SK-N-SH (cell line): ENCODE data around the gene NME8. TPM values are rescaled to one million over a fixed set of nuclear protein-coding genes. Genes with fewer than 3 reads are reported as not detected.

ENCODE experiments used
- CTCF ChIA-PET: fragments of 300-600, 350-600 bp; formaldehyde crosslinking; extraction: SDS; loops from one replicate; lab custom pipeline; 2021; lab: Yijun Ruan, JAX
- POLR2A ChIA-PET: fragments of 350-600 bp; sonication (Branson Sonifier 250); formaldehyde crosslinking; extraction: SDS; loops from one replicate; lab custom pipeline; 2020; ENCODE audit warnings: antibody characterized with exemption, inconsistent platforms; lab: Yijun Ruan, JAX
- DNase-seq: peaks from one replicate; pipeline ENCODE4 v3.0.0; 2012
- H2AFZ ChIP-seq: fragments of 200-600 bp; sonication (generic); 2 replicates; pipeline ENCODE4 v1.8.1; 2016; ENCODE audit warnings: antibody characterized with exemption, mild to moderate bottlenecking, low read depth
- H3F3A ChIP-seq: fragments of 200-600 bp; sonication (generic); replicated peaks from 2 replicates; pipeline ENCODE3; 2016; ENCODE audit warnings: antibody characterized with exemption, mild to moderate bottlenecking; ENCODE audit not compliant: insufficient read depth
- H3K27ac ChIP-seq, 2 experiments: fragments of 200-500 bp in 1 of 2; fragments of 200-600 bp in 1 of 2; sonication (Bioruptor generic) in 1 of 2; sonication (generic), shearing (Covaris generic) in 1 of 2; 2 replicates each; pipeline versions ENCODE4 v1.5.1 to v1.6.1; 2014 to 2016; ENCODE audit warnings: low read depth in 2 of 2, inconsistent platforms in 1 of 2, low read length in 1 of 2, mild to moderate bottlenecking in 1 of 2, mixed read lengths in 1 of 2
- H3K27me3 ChIP-seq: fragments of 200-600 bp; sonication (generic), shearing (Covaris generic); 2 replicates; pipeline ENCODE4 v1.6.1; 2016; ENCODE audit warnings: mixed run types; ENCODE audit not compliant: insufficient read depth
- H3K36me3 ChIP-seq, 2 experiments: fragments of 200-500 bp in 1 of 2; fragments of 200-600 bp in 1 of 2; sonication (Bioruptor generic) in 1 of 2; sonication (generic) in 1 of 2; replicated peaks in 1 of 2; 2 replicates each; pipeline versions ENCODE3 to v1.5.1; 2014 to 2016; ENCODE audit warnings: low read length in 1 of 2, mild to moderate bottlenecking in 1 of 2; ENCODE audit not compliant: insufficient read depth in 2 of 2, control insufficient read depth in 1 of 2
- H3K4me1 ChIP-seq, 2 experiments: fragments of 200-500 bp in 1 of 2; fragments of 200-600 bp in 1 of 2; sonication (Bioruptor generic) in 1 of 2; sonication (generic), shearing (Covaris generic) in 1 of 2; 2 replicates each; pipeline versions ENCODE4 v1.5.1 to v1.6.1; 2014 to 2016; ENCODE audit warnings: low read depth in 1 of 2, low read length in 1 of 2, mixed run types in 1 of 2; ENCODE audit not compliant: insufficient read depth in 2 of 2, control insufficient read depth in 1 of 2
- H3K4me2 ChIP-seq: fragments of 200-600 bp; sonication (generic), shearing (Covaris generic); 2 replicates; pipeline ENCODE4 v1.6.1; 2017; ENCODE audit warnings: mixed run types
- H3K4me3 ChIP-seq, 2 experiments: fragments of 200-500 bp in 1 of 2; fragments of 200-600 bp in 1 of 2; sonication (Bioruptor generic) in 1 of 2; sonication (generic), shearing (Covaris generic) in 1 of 2; 2 replicates each; pipeline versions ENCODE4 v1.5.1 to v1.8.1; 2014 to 2016; ENCODE audit warnings: low read depth in 2 of 2, inconsistent platforms in 1 of 2, low read length in 1 of 2, mild to moderate bottlenecking in 1 of 2, mixed read lengths in 1 of 2, moderate library complexity in 1 of 2
- H3K79me2 ChIP-seq: fragments of 200-600 bp; sonication (generic); 2 replicates; pipeline ENCODE4 v1.8.1; 2017; ENCODE audit warnings: mild to moderate bottlenecking; ENCODE audit not compliant: insufficient read depth
- H3K9ac ChIP-seq: fragments of 200-600 bp; sonication (generic); 2 replicates; pipeline ENCODE4 v1.6.1; 2017; ENCODE audit warnings: mixed run types
- H3K9me2 ChIP-seq: fragments of 200-600 bp; sonication (generic); 2 replicates; pipeline ENCODE4 v1.6.1; 2017; ENCODE audit warnings: mixed run types
- H3K9me3 ChIP-seq: fragments of 200-600 bp; sonication (generic); 2 replicates; pipeline ENCODE4 v1.6.1; 2017; ENCODE audit warnings: mixed run types, mild to moderate bottlenecking, moderate library complexity
- H4K20me1 ChIP-seq: fragments of 200-600 bp; sonication (generic); 2 replicates; pipeline ENCODE4 v1.6.1; 2017; ENCODE audit warnings: mild to moderate bottlenecking, mixed run types; ENCODE audit not compliant: insufficient read depth
- GATA2 ChIP-seq: sonication (generic); formaldehyde crosslinking; IDR thresholded peaks from 2 replicates; pipeline ENCODE4 v1.5.0; 2020; ENCODE audit warnings: mild to moderate bottlenecking, missing genetic modification reagents
- NFIC ChIP-seq: IDR thresholded peaks from 2 replicates; pipeline ENCODE4 v1.4.0; 2012; ENCODE audit warnings: borderline replicate concordance
- RCOR1 ChIP-seq: fragments of 150-350 bp; IDR thresholded peaks from 2 replicates; pipeline ENCODE4 v1.6.1; 2017; ENCODE audit warnings: antibody characterized with exemption, low read length
- YY1 ChIP-seq: IDR thresholded peaks from 2 replicates; pipeline ENCODE4 v1.4.0; 2012; ENCODE audit warnings: low read depth, mild to moderate bottlenecking
- WGBS: methylation state at CpG from one replicate; pipeline ENCODE4 v1.1.6; 2017; ENCODE audit warnings: low lambda C conversion rate; 5-methylcytosine and 5-hydroxymethylcytosine counted together
- polyA plus RNA-seq, 3 experiments: library from polyadenylated mRNA; depleted of rRNA; stranded (reverse); fragments of >200 nt; gene quantifications; 2 replicates each; pipeline ENCODE4 v1.2.3, GENCODE V29; 2012
- TF ChIP-seq, protein P1 (sequence below): fragments of 150-350 bp; IDR thresholded peaks from 2 replicates; pipeline ENCODE4 v1.6.1; 2016; ENCODE audit warnings: mild to moderate bottlenecking, low read depth, low read length
- TF ChIP-seq, protein P2 (sequence below): IDR thresholded peaks from 2 replicates; pipeline ENCODE4 v1.4.0; 2012; ENCODE audit warnings: low read depth, borderline replicate concordance

The NME8 gene
- polyA plus RNA-seq, 1 of the 3 experiments (the other 2 are of a cell fraction): not detected

GRCh38 chr7:37915438-37915837, 67.0 kb downstream of the NME8 start:
- H3F3A ChIP-seq: no peaks in the 10 kb centered on the region
- peaks cover 39% of the 10 kb centered on the region; the same call in 1 of the 2 replicates for H3K27me3 ChIP-seq
- no peak overlapping the region for H3K9ac ChIP-seq
- H3K4me2 ChIP-seq: no peak overlapping the region
- TF ChIP-seq RCOR1: peak; percentile 30; the same call in 1 of the 2 replicates
- TF ChIP-seq, protein P1, sequence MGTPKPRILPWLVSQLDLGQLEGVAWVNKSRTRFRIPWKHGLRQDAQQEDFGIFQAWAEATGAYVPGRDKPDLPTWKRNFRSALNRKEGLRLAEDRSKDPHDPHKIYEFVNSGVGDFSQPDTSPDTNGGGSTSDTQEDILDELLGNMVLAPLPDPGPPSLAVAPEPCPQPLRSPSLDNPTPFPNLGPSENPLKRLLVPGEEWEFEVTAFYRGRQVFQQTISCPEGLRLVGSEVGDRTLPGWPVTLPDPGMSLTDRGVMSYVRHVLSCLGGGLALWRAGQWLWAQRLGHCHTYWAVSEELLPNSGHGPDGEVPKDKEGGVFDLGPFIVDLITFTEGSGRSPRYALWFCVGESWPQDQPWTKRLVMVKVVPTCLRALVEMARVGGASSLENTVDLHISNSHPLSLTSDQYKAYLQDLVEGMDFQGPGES: no peak
- no peak overlapping the region; a peak in 1 of 4 replicates for H3K4me3 ChIP-seq
- CTCF ChIA-PET: interaction anchor here (1.7 to 16.2 kb wide), 10 partner anchors 11 to 680 kb away, joined by 4 to 280 read pairs (median 22); no protein-coding TSS in a partner anchor
- H3K36me3 ChIP-seq: no peaks in the 10 kb centered on the region
- DNase-seq: peak; percentile 49
- H3K79me2 ChIP-seq: no peaks in the 10 kb centered on the region
- peaks cover 0 to 19% of the 10 kb centered on the region in 2 experiments; a peak in 2 of 4 replicates for H3K4me1 ChIP-seq
- H3K9me2 ChIP-seq: no peaks in the 10 kb centered on the region
- H4K20me1 ChIP-seq: no peaks in the 10 kb centered on the region
- WGBS: 21% methylated on average over 5 of the region's 5 CpGs
- no peaks in the 10 kb centered on the region for H3K9me3 ChIP-seq
- H3K27ac ChIP-seq: no peak overlapping the region
- POLR2A ChIA-PET: no interaction called here
- H2AFZ ChIP-seq: no peak overlapping the region

- 8% methylated on average over 19 of the region's 57 CpGs for WGBS
- H3K9ac ChIP-seq: no peak overlapping the region
- H3K9me3 ChIP-seq: no peaks in the 10 kb centered on the region
- H3K79me2 ChIP-seq: no peaks in the 10 kb centered on the region
- H3K9me2 ChIP-seq: no peaks in the 10 kb centered on the region
- H3K36me3 ChIP-seq: no peaks in the 10 kb centered on the region
- peaks cover 39% of the 10 kb centered on the region; the same call in 1 of the 2 replicates for H3K27me3 ChIP-seq
- no peaks in the 10 kb centered on the region for H4K20me1 ChIP-seq
- peak overlapping the region; percentile 45; the same call in 1 of the 2 replicates for H2AFZ ChIP-seq
- no peak overlapping the region for H3K27ac ChIP-seq
- peak; percentile 63 for DNase-seq
- peaks cover 0 to 19% of the 10 kb centered on the region in 2 experiments; a peak in 2 of 4 replicates for H3K4me1 ChIP-seq
- H3K4me2 ChIP-seq: peak overlapping the region; percentile 70
- TF ChIP-seq NFIC (no peak), YY1 (no peak), GATA2 (CRISPR knock-in tag) (no peak)
- TF ChIP-seq, protein P2, sequence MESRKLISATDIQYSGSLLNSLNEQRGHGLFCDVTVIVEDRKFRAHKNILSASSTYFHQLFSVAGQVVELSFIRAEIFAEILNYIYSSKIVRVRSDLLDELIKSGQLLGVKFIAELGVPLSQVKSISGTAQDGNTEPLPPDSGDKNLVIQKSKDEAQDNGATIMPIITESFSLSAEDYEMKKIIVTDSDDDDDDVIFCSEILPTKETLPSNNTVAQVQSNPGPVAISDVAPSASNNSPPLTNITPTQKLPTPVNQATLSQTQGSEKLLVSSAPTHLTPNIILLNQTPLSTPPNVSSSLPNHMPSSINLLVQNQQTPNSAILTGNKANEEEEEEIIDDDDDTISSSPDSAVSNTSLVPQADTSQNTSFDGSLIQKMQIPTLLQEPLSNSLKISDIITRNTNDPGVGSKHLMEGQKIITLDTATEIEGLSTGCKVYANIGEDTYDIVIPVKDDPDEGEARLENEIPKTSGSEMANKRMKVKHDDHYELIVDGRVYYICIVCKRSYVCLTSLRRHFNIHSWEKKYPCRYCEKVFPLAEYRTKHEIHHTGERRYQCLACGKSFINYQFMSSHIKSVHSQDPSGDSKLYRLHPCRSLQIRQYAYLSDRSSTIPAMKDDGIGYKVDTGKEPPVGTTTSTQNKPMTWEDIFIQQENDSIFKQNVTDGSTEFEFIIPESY: no peak
- ChIA-PET CTCF (interaction anchor here (0.5 to 16.2 kb wide), 45 partner anchors 10 to 704 kb away, joined by 3 to 280 read pairs (median 7); no protein-coding TSS in a partner anchor), POLR2A (no interaction called here)
- peak overlapping the region; percentile 51 to 54; a peak in 3 of 4 replicates for H3K4me3 ChIP-seq
- H3F3A ChIP-seq: no peaks in the 10 kb centered on the region
Observed at GRCh38 chr7:37916017-37916672, 67.7 kb downstream of the NME8 start.
